ENCODE results near the gene TMEM69.

DNA sequence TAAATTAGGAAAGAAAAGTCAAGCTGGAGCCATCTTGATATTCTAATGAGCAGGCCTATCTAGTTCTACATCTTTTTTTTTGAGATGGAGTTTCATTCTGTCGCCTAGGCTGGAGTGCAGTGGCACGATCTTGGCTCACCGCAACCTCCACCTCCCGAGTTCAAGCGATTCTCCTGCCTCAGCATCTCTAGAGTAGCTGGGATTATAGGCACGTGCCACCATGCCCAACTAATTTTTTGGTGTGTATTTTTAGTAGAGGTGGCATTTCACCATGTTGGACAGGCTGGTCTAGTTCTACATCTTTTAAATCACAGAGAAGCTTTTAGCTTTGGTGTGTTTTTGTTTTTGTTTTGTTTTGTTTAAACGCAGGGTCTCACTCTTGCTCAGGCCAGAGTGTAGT, 6.8 kb downstream of the TMEM69 start:
- TF ChIP-seq, protein P1, sequence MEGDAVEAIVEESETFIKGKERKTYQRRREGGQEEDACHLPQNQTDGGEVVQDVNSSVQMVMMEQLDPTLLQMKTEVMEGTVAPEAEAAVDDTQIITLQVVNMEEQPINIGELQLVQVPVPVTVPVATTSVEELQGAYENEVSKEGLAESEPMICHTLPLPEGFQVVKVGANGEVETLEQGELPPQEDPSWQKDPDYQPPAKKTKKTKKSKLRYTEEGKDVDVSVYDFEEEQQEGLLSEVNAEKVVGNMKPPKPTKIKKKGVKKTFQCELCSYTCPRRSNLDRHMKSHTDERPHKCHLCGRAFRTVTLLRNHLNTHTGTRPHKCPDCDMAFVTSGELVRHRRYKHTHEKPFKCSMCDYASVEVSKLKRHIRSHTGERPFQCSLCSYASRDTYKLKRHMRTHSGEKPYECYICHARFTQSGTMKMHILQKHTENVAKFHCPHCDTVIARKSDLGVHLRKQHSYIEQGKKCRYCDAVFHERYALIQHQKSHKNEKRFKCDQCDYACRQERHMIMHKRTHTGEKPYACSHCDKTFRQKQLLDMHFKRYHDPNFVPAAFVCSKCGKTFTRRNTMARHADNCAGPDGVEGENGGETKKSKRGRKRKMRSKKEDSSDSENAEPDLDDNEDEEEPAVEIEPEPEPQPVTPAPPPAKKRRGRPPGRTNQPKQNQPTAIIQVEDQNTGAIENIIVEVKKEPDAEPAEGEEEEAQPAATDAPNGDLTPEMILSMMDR (IDR thresholded peaks at IDR 0.05; ENCODE audit: control extremely low read depth in 1 of 3, insufficient read depth in 1 of 3, low read depth in 1 of 3, low read length in 3 of 3), result no peak
- no peak for TF ChIP-seq SP2 (IDR thresholded peaks at IDR 0.05; ENCODE audit: low read length)
